Right forelimb (tissue), 1 donor: ENCODE results near the gene SLC6A4.
"Not testable (repeated sequence)": the region's sequence is repeated elsewhere in the genome, so short reads cannot be mapped to it uniquely, and the experiment has no call there.

Experiments
- DNase-seq: peaks from one replicate; pipeline ENCODE4 v3.0.0-alpha.2; 2018

Gene SLC6A4

GRCh38 chr17:30238387-30239088 is 3.0 kb upstream of the SLC6A4 start:
- DNase-seq: no peak

GRCh38 chr17:30238003-30238344 is 2.5 kb upstream of the SLC6A4 start:
- no peak for DNase-seq

- DNase-seq: no peak
Observed at GRCh38 chr17:30237296-30238002, 2.0 kb upstream of the SLC6A4 start.

DNA sequence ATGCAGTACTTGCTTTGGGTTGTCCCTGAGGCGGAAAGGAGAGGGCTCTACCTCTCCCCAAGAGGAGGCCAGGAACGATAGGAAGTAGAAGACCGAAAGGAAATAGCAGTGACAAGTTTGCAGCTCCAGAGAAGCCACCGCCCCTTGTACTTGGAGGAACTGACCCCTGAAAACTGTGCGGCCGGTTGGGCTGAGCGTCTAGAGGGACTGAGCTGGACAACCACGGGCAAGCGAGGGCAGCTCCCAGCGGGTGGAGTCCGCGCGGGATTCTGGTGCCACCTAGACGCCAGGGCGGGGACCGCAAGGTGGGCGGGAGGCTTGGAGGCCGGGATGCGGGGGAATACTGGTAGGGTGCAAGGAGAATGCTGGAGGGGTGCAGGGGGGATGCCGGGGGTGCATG is 1.3 kb upstream of the SLC6A4 start:
- DNase-seq: peak; percentile 66

DNA sequence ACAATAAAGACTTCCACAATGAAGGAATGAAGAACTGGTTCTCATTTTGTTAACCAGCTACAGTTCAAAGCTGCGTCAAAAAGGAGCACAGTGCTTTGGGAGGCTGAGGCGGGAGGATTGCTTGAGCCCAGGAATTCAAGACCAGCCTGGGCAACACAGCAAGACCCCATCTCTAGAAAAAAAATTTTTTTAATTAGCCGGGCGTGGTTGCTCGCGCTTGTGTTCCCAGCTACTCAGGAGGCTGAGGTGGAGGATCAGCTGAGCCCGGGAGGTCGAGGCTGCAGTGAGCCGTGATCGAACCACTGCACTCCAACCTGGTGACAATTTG is 764 bp upstream of the SLC6A4 start:
- DNase-seq: no peak

GRCh38 chr17:30234964-30235363 is 533 bp downstream of the SLC6A4 start:
- no peak for DNase-seq

DNA sequence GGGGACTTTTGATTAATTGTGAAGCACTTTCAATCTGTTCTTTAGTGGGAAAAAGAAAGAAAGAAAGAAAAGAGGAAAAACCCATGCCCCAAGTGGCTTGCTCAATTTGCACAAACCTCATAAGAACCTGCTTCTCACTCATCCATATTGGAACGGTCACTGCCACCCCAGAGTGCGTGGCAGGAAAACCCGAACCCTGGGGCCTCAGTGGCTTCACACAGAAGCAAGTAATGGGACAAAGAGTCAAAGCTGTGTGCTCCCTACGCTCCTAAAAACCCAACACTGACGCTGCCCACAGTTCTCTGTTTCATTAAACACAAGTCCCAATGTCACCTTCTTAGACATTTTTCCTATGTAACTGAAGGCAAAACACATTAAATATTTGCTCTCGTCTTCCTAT is 1.2 kb downstream of the SLC6A4 start:
- DNase-seq: no peak

- no peak for DNase-seq
Observed at GRCh38 chr17:30232824-30233427, 2.6 kb downstream of the SLC6A4 start.

- no peak for DNase-seq
Observed at GRCh38 chr17:30232015-30232823, 3.3 kb downstream of the SLC6A4 start.

DNA sequence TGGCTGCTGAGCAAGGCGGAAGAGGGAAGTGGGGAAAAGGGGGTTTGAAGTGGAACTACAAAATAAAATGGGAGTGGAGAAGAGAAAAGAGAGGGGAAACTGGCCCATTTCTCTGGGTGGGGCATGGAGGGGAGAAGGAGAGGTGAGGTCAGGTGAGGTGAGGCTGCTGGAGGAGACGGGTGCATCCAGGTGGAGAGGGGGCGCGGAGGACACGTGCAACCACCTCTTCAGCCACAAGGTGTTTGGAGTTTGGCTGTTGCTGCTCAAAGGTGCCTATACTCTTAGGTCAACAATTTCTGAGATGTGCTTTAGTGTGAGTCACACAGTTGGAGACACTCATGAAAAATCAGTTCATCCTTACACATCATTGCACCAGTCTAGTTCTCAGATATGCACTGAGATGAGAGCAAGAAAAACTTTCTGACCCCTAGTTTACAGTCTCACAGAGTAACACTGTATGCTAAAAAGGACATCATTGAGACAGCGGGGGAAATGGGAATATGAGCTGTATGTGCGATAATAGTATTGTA is 4.8 kb downstream of the SLC6A4 start:
- DNase-seq: no peak

DNA sequence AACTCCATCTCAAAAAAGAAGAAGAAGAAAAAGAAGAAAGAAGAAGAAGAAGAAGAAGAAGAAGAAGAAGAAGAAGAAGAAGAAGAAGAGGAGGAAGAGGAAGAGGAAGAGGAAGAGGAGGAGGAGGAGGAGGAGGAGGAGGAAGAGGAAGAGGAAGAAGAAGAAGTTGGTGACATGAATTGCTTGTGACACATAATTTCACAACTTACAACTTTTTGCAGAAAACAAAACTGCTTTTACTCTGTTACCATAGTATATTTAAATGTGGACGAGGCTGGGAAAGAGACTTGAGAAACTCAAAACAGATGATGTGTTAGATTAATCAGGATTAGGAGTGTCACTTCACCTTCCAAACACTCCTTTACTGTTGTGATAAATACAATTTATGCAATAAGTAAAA is 5.5 kb downstream of the SLC6A4 start:
- DNase-seq: not testable (repeated sequence)

GRCh38 chr17:30229012-30229411 is 6.5 kb downstream of the SLC6A4 start:
- DNase-seq: no peak

DNA sequence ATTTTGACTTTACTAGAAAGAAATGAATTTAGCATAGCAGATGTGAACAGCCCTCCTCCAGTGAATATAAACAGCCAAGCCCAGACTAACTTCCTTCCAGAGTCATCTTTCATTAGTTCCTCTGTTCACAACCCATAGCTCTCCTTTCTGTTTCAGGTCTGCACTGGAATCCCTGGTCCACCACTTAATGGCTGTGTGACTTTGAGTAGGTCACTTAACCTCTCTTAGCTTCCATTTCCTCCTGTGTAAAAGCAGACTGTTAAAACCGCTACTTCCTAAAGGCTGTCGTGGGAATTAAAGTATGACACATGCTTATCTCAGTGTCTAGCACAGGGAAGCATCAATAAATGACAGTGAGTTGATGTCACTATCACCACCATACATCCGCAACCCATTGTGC is 7.5 kb downstream of the SLC6A4 start:
- no peak for DNase-seq

DNA sequence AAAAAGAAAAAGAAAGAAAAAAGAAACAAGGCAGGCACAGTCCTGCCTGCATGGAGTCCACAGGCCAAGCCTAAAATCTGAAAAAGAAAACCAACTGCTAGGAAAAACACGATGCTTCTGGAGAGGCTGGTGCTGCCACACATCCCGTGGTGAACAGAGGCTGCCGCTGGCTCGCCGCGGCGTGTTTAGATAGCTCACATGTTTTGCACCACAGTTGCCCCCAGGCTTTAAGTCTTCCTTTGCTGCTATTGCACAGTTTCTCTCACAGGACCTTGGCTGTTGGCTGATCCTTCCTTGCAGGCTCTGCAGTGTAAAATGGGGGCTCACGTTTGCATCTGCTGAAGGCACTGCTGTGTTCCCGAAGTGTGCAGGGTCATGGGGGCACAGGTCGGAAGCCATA is 8.6 kb downstream of the SLC6A4 start:
- DNase-seq: no peak

DNA sequence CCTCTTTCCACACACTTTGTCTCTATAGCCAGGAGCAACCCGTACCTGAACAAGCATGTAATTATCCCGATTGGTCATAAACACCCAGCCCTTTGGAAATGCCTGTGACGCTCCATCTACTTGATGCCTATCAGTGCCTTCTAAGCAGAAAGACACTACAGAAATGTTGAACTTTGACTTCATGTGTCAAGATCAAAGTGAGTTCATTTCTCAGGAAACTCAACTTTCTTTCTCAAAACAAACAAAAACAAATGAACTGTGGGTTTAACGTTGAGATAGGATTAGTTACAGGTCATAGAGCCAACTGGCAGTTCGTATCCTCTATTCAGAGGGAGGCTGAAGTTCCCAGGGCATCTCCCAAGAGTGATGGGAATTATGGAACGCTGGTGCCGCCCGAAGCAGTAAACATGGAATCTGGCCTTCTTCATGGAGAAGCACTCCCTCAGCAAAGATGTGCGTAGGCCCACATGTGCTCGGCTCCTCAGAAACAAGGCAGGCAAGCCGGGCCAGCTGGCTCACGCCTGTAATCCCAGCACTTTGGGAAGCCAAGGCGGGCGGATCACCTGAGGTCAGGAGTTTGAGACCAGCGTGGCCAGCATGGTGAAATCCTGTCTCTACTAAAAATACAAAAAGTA is 9.5 kb downstream of the SLC6A4 start:
- DNase-seq: no peak

GRCh38 chr17:30225112-30225511 is 10.4 kb downstream of the SLC6A4 start:
- DNase-seq: no peak

- DNase-seq: no peak
Observed at GRCh38 chr17:30224419-30224960, 11.0 kb downstream of the SLC6A4 start.

DNA sequence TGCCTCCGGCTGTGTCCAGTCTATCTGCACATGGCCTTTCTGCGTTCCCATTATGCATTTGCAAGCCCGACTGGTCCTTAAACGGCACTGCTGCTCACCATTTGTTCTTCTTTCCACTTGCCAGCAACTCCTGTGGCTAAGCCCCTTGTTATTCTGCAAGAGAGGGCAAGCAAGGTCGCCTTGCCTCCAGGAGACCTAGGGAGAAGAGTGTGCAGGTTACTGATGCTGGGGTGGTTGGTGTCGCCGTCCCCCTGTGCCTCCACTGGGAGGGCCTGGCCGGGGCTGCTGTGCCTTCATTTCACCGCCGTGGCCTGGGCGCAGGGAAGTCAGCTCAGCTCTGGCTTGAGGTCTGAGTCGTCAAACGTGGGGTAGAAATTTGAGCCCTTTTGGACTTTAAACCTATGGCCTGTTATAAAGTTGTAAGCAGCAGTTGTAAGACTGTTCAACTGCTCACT is 12.7 kb downstream of the SLC6A4 start:
- DNase-seq: no peak

- DNase-seq: no peak
Observed at GRCh38 chr17:30222251-30222650, 13.2 kb downstream of the SLC6A4 start.

DNA sequence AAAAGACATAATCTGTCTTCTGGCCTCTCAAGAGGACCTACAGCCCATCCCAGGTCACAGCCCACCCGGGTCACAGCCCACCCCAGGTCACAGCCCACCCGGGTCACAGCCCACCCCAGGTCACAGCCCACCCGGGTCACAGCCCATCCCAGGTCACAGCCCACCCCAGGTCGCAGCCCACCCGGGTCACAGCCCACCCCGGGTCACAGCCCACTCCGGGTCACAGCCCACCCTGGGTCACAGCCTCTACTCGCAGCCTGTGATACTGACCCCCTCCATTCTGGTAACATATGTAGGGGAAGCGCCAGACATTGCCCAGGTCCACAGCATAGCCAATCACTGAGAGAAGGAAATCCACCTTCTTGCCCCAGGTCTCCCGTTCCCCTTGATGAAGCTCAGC is 14.2 kb downstream of the SLC6A4 start:
- no peak for DNase-seq

DNA sequence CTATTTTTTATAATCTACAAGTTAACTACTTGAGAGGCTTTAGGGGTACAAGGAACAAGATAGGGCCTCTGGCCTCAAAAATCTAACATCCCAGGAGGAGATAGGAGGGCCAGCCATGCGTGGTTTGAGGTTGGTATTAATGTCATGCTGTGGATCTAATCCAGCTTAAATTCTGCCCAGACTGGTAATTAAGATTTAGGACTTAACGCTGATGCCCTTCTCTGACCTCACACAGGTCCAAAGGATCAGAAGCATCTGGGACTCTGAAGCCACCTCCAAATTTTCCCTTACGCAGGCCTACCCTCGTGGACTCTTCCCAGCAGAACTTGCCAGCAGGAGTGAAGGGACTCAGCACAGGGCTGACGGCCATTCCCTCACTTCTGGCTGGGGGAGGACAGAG is 15.1 kb downstream of the SLC6A4 start:
- no peak for DNase-seq

GRCh38 chr17:30219833-30220232 is 15.7 kb downstream of the SLC6A4 start:
- DNase-seq: no peak

- DNase-seq: no peak
Observed at GRCh38 chr17:30219315-30219714, 16.2 kb downstream of the SLC6A4 start.
